ENCODE results near the gene ARHGDIB.

Gene ARHGDIB

DNA sequence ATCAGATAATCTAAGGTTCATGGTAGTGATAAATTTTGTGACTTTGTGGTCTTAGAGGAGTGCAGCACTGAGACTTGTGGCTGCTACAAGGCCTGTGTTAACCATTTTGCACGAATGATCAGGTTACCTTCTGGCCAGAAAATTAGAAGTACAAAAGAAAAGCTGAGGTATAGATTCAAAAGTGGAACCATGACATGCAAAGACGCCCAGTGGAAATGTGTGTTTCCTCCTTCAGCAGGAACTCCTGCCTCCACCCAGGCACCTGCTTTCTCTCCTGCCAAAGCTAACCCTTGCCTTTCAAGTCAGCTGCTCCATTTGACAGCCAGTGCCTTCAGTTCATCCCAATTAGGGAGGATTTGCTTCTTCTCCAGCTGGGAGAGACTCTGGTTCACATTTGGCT, 21.6 kb upstream of the ARHGDIB start:
- no peak for DNase-seq (ENCODE audit: low spot score)

DNA sequence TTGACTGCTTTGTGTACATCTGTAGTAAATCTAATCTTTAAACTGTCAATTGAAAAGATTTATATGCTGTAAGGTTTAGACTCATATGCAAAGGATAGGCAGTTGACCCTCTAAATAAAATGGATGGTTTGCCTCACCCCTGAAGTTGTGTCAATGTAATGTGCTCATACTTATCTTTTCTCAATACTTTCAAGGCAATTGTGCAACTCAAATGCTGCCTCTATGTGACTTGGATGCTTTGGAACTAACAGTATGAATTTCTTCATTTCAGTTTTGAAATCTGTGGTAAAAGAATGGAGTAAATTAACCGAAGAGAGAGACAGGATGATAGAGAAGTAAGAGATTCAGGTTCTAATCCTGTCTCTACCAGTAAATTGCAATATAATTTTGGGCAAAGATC, 21.2 kb upstream of the ARHGDIB start:
- no peak for DNase-seq (ENCODE audit: low spot score)

DNA sequence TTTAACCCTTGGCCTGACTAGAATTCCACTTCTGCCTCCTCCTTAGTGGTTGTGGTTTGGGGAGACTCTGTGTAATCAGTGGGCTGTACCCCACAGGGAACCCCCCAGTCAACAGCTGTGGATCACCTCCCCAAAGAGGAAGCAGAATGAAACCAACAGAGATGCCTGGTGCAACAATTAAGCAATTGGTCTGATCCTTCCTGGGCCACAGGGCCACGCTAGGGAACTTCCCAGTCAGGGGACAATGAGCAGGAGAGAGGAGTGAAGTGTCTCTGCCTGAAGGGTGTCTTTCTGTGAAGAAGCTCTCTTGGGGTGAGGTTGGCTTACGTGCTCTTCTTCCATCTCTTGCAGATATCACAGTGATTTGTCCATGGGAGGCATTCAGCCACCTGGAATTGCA, 19.6 kb upstream of the ARHGDIB start:
- DNase-seq (ENCODE audit: low spot score) = no peak

DNA sequence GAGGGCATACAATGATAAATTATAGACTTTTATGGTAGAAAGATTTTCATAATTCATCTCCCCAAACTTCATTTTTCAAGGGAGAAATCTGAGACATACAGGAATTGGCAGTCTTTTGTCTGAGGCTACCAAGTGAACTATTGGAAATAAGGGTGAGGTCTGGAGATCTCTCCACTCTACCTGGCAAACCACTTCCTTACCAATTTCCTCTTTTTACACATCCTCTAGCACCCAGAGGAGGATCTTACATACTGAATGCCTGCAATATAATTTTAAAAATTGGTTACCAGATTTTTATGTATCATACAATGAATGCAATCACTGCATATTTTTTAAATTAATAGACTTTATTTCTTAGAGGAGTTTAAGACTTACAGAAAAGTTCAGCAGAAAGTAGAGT, 18.1 kb upstream of the ARHGDIB start:
- DNase-seq (ENCODE audit: low spot score) = no peak

DNA sequence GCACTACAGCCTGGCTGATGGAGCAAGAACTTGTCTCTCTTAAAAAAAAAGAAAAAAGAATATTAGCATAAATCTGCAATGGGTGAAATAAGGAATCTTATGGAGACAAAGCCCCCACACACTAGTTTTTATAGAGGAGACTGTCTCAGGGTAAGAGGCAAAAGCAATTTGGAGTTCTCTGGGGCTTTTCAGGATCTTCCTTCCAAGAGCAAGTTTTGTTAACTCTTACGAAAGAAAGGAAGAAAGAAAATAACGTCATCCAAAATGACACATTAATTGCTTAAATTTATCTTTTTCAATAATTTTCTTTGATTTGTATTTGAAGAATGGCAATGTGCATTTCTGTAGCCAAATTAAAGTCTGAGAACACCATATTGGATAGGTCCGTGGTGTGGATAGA, 15.3 kb upstream of the ARHGDIB start:
- DNase-seq (ENCODE audit: low spot score) = no peak

DNA sequence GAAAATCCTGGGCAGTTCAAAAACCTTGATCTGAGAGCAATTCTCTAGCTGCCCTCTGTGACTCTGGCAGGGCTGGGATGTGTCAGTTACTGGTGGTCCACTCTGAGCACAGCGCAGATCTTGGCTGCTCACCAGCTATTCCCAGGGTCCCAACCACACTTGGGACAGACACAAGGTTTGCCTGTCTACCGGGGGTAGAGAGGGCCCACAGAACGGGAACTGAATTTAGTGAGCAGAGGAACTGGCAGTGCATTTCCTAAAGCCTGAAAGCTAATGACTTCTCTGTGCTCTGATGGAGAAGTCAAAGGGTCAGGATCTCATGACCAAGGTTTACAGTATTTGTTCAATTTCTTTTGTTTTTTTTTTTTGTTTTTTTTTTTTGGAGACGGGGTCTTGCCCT, 14.1 kb upstream of the ARHGDIB start:
- DNase-seq (ENCODE audit: low spot score) = no peak

DNA sequence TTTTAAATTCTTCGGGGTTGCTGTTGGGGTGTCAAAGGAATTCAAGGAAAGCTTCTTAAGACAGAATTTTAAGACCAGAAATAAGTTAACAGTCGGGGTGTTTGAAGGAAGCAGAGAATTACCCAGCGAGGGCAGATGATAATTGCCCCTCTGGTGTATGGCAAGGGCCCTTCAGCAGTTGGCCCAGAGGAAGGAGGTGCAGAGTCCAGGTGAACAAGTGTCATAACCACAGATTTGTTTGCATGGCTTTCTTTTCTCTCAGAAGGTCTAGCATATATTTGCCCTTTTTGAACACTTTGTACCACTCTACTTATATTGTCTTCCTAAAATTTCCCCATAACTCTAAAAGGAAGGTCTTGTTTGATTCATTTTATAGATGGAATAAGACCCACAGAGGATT, 13.2 kb upstream of the ARHGDIB start:
- DNase-seq (ENCODE audit: low spot score) = no peak

DNA sequence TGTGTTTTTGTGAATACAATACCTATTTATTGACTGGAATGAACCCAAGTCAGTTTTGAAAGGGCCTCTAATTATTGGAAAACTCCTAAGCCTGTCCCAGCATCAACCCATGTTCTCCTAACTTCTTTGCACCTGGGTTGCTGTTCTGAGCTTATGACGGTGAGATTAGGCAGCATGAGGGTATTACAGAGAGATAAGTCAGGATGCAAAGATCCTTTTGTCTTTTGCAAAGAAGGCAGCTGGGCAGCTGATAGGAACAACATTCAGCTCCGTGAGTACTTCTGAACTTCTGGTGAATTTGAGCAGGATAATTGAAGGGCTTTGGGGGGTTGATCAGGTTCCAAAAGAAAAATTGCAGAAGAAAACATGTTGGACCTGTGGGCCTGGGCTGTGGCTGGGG, 11.4 kb upstream of the ARHGDIB start, which contains the start of gene PDE6H:
PDE6H (plus strand) TSS at position 227 of the 400 bp plus-strand sequence. CDS start 4,971 bp downstream, outside the sequence.
- DNase-seq (ENCODE audit: low spot score) = no peak

DNA sequence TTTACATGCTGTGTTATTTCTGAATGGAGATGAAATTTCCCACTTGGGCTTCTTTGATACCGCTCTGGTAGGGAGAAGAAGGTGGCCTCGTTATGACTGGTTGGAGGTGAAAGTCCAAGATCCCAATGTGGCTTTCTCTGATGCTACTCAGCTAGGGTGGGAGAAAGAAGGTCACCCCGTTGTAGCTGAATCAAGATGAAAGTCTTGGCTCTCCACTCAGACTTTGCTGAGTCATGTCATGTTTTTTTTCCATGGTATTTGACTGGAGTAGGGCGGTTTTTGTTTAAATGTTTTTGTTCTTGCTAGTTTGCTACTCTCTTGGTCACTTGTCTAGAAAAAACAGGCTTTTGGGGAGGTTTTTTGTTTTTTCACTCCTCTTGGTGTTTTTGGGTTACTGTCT, 9.1 kb upstream of the ARHGDIB start:
- no peak for DNase-seq (ENCODE audit: low spot score)

DNA sequence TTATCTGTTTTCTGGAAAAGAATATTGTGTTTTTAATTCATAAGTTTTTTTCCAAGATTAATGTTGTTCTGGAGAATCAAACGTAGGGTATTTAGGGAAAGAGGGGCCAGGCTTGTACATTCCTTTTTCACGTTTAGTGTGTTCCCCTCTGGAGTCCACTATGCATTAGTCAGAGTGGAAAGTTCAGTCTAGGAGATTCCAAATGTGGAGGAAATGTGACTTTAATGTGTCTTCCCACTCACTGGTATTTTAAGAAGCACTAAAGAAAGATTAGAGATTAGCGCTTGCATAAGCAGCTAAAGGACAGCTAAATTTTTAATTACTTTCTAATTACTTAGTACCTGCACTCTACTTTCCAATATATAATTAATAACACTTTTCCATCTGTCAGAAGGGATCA, 7.1 kb upstream of the ARHGDIB start:
- no peak for DNase-seq (ENCODE audit: low spot score)

DNA sequence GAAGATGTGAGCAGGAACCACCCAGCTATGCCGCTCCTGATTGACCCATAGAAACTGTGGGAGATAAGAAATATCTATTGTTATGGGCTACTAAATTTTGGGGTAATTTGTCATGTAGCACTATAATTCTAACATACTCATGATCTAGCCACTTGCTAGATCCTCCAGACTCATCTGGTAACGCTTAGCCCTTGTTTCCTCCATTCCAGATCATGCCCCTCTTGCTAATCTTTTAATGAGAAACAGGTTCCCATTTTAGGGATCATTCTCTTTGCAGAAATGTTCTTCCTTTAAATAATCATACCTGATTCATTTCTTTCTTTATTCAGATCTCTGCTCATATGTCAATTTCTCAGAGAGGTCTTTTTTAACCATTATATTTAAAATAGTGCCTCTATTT, 3.8 kb upstream of the ARHGDIB start:
- no peak for DNase-seq (ENCODE audit: low spot score)

DNA sequence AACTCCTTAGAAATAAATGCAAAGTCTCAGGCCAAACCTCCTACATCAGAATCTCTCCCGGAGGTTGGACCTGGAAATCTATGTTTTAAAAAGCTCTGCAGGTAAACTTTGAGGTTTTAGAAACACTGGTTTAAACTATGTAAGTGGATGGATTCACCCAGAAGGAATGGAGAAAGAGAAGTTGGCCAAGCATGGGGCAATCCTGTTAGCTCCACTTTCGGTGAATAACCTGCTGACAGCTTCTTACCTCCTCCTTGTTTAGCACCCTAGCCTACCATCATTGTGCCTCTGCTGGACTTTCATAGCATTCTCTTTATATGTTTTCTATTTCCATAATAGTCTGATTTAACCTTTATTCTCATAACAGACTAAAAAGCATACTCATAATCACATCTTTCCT, 3.0 kb upstream of the ARHGDIB start:
- no peak for DNase-seq (ENCODE audit: low spot score)

DNA sequence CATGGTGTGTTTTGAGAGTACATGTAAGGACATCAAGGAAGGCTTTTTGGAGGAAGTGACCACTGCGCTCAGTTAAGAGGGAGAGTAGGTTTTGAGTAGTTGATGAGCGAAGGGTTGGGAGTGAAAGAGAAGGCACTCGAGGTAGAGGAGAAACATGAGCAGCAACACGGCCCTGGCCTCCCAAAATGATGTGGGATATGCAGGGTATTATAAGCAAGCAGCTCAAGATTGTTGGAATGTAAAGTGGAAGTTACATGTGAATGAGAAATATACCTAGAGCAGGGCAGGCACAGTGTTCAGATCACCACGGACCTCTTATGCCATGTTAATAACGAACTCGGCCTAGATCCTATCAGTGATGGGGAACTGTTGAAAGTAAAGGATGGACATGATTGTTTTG, 2.1 kb upstream of the ARHGDIB start:
- DNase-seq (ENCODE audit: low spot score) = no peak

DNA sequence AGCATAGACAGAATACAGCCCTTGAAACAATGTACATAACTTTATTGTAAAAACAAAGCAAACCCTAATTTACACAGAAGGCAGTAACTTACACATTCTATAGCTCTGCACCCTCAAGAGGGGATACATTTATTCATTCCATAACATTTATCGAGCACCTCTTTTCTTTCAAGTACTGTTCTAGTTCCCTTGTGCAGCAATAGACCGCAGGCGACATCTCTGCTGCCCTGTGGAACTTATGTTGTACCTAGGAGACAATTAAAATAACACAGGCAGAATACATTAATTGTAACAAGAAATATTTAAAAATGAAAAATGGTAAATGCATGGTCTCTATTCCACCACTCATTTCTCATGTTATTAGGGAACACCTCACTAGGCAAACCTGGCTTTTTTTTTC, 1.4 kb upstream of the ARHGDIB start:
- no peak for DNase-seq (ENCODE audit: low spot score)

DNA sequence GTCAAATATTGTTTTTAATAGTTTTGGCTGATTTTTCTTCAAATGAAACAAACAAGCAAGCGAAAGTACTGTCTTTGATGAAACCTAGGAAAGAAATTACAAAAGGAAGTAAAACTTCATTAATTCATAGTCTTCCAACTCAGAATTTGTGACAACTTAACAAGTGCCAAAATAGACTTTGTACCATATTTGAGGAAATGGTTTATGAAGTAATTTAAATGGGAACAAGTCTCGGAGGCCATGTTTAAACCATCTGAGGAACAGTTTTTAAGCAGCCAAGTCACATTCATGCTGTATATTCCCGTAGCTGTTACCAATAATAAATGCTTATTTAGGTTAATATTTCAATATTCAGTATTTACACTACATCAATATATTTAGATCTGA, 745 bp upstream of the ARHGDIB start:
- no peak for DNase-seq (ENCODE audit: low spot score)

DNA sequence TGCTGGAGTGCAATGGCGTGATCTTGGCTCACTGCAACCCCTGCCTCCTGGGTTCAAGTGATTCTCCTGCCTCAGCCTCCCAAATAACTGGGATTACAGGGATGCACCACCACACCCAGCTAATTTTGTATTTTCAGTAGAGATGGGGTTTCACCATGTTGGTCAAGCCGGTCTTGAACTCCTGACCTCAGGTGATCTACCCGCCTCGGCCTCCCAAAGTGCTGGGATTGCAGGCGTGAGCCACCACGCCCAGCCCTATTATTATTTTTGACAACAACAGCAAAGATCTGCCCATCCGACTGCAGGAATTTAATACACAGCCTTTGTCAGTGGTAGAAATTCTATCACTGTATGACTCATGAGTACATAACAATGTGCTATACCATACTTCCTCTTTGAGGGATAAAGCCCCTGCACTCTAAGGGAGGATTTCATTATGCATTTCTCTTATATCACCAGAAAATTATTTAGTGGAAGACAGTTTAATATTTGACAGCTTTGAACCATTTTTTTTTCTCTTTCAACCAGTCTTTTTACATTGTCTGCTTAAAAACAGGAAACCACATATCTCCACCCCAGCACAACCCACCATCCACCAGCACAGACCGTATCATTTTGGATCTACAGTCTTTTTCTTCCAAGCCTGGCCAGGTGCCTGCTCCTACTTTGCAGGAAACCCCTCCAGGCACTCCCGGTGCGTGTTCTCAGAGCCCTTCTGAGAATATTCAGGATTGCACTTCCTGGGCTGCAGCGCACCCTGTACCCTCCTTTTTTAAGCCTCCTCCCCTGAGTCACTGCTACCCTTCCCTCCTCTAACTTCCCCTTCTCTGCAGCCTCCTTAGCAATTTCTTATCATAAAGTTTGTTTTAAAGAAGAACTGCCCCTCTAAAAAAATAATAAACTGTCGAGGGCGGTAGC, 594 bp downstream of the ARHGDIB start:
- no peak for DNase-seq (ENCODE audit: low spot score)

DNA sequence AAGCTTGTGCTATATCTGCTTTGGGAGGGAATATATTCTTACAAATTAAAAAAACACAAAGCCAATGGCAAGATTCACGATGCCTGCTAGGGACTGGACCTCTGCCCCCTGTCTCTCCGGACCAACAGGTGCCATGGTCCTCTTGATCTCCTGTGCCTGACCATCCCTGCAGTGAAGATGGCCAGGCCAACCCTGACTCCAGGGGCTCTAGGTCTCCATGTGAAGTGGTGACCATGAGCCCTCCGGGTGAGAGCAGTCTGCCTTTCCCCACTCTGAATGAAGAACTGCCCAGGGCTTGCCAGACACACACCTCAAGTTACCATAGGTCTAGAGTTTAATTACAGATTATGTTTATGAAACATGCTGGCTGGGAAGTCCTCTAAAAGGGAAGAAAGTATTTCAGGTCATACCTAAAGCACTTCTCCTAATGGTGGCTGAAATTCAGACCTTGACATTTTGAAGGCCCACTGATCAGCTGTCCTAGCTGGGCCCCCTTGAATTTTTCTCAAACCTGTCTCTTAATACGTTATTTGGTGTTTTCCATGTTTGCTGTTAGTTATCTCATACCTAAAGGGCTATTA, 1.4 kb downstream of the ARHGDIB start:
- no peak for DNase-seq (ENCODE audit: low spot score)

DNA sequence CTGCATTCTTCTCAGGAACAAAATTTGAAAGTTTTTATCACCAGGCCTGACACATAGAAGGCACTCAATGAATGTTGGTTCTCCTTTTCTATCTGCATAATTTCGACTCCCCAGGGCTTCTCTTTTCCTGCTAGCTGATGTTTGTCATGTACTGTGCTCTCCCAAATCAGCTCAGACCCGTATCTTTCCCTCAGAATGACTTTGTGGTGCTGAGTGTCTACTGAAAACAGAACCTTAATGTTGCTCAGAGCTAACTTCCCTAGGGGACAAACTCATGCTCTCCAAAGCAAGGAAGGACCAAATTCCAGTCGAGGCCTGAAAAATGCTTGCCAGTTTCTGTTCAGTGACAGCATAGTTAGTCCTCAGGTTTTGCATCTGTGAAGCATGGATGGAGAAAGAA, 1.9 kb downstream of the ARHGDIB start:
- DNase-seq (ENCODE audit: low spot score) = no peak

DNA sequence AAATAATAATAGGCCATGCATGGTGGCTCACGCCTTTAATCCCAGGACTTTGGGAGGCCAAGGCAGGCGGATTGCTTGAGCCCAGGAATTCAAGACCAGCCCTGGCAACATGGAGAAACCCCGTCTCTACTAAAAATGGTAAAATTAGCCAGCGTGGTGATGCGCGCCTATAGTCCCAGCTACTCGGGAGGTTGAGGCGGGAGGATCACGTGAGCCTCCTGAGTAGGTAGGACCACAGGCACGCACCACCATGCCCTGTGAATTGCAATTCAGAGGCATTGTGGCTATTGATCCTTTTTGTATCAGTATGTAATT, 2.3 kb downstream of the ARHGDIB start:
- DNase-seq (ENCODE audit: low spot score) = no peak

DNA sequence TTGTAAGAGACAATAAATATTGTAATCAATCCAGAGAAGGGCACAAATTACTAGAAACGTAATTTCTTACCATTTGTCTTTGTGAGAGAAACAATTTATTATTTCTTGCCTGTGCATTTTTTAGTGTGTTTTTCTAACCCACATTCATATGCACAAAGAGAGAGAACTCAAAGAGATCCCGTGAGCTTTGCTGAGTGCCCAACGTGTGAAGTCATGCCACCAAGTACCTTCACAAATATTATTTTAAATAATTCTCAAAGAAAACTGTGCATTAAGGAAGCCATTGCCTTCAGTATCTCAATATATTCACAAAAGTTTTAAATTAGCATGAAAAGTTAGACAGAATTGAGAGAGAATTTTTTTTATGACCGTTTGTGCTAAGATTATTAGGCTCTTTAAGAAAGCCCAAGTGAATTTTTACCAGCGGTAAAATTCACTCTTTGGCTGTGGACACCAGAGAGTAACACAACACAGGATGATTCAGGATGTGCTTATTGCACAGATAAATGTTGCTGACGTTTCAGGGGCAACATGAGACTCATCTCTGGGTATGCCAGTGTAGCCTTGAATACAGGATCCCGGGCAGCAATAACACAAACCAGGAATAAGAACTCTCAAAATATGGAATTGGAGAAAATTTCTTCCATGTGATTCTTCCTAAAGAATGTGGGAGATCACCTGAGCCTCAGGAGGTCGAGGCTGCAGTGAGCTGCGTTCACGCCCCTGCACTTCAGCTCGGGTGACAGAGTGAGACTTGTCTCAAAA, 2.9 kb downstream of the ARHGDIB start:
- no peak for DNase-seq (ENCODE audit: low spot score)

DNA sequence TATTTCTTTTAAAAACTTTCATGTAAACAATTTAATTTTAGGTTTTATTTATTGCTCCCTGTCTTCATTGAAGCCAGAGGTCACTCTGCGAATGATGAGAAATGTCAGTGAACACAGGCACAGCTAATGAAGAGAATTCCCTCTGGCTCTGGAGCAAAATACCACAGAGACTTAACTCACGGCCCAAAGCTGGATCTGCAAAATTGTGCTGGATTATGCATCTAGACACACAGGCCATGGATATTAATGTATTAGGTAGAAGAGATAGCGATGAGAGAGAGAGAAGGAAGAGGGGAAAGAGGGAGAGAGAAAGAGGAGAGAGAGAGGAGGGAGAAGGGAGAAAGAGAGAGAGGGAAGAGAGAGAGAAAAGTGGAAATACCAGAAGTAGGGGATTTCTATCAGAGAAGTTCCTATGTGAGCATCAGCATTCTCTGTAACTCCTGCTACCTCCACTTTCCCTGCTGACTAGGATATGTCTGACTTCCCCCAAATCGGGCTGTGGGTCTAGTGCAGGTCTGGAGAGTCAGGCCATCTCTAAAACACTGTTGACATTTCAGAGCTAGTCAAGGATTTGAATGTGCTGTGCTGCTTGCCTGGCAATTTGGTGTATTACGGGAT, 3.7 kb downstream of the ARHGDIB start:
- DNase-seq (ENCODE audit: low spot score) = no peak

DNA sequence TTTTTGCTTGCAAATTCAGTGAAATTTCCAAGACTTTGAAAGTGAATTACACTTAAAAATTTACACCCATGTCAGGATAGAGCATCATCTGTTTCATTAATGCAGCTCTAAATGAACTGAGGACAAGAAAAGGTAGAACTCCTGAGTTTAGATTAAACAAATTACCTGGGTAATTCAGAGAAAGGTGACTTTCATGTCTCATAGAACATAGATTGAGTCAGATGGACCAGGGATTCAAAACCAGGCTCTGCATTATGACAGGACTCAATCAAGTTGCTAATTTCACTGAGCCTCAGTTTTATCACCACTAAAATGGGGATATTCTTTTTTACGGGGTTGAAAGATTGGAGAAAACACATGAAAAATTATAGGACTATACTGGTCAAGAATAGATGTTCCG, 4.5 kb downstream of the ARHGDIB start:
- no peak for DNase-seq (ENCODE audit: low spot score)

All from hepatic stellate cell (primary cell).